Kidney tubule cell (primary cell): ENCODE data around the gene RDH8.

Experiments used
- DNase-seq: peaks from one replicate; pipeline ENCODE4 v3.0.0-alpha.2; 2018; ENCODE audit warnings: low spot score

Gene RDH8, protein sequence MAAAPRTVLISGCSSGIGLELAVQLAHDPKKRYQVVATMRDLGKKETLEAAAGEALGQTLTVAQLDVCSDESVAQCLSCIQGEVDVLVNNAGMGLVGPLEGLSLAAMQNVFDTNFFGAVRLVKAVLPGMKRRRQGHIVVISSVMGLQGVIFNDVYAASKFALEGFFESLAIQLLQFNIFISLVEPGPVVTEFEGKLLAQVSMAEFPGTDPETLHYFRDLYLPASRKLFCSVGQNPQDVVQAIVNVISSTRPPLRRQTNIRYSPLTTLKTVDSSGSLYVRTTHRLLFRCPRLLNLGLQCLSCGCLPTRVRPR

DNA sequence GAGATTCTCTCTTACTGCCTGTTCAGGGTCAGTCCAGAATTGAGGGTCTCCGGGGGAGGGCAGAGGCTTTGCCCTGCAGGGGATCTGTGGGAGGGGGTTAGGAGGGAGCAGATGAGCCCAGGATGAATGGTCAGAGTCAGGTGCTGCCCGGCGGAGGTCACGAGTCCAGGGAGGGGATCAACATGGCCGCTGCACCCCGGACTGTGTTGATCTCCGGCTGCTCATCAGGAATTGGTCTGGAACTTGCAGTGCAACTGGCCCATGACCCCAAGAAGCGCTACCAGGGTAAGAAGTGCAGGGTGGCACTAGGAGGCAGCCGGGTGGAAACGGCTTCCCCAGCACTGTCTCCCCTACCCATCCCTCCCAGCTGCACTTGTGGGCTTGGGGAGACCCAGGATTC lies at the start of gene RDH8:
RDH8 (plus strand) TSS at position 168 of the 400 bp plus-strand sequence; CDS start at position 183, 15 bp downstream.
- no peak for DNase-seq

DNA sequence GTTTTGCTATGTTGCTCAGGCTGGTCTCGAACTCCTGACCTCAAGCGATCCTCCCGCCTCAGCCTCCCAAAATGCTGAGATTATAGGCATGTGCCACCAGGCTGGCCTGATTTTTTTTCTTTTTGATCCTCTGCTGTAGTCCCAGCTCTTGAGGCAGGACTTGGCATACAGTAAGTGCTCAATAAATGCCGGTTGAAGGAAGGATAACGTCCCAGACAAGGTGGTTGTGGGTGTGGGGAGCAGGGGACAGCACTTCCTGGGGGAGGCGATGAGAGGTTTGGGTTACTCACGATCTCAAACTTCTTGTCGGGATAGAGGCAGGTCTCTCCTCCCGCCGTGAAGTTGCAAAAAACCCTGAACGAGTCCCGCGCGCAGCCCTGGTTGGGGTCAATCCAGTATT lies 47.3 kb upstream of the RDH8 start:
- no peak for DNase-seq

DNA sequence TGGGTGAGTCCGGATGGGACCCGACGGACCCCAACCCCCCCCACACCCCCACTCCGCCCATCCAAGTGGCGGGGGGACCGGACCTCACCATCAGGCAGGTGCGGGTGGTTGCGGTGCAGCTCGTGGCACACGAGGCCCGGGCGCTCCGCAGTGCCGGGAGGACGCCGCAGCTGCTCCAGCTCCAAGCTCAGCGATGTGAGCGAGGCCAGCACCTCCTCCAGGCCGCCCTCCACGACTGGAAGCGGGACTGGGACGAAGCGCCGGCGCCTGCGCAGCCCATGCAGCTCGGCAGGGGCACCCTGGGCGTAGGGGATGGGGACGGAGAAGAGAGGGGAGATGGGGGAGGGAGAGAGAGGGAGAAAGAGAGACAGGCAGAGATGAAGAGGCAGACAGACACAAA lies 46.8 kb upstream of the RDH8 start:
- DNase-seq, result no peak

DNA sequence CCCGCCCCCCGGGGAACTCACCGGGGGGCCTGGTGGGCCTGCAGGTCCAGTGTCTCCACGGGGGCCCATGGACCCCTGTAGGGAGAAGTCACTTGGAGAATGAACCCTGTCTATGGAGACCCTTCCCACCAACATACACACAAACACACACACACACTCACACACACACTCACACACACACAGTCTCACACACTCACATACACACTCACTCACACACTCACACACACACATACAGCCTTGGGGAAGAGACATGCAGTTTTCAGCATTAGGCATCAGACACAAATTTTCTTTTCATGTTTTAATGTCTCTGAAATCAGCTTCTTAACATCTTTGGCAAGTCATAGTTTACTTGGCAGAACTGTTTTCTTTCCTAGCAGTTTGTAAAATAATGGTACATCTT lies 46.0 kb upstream of the RDH8 start:
- DNase-seq, result no peak

DNA sequence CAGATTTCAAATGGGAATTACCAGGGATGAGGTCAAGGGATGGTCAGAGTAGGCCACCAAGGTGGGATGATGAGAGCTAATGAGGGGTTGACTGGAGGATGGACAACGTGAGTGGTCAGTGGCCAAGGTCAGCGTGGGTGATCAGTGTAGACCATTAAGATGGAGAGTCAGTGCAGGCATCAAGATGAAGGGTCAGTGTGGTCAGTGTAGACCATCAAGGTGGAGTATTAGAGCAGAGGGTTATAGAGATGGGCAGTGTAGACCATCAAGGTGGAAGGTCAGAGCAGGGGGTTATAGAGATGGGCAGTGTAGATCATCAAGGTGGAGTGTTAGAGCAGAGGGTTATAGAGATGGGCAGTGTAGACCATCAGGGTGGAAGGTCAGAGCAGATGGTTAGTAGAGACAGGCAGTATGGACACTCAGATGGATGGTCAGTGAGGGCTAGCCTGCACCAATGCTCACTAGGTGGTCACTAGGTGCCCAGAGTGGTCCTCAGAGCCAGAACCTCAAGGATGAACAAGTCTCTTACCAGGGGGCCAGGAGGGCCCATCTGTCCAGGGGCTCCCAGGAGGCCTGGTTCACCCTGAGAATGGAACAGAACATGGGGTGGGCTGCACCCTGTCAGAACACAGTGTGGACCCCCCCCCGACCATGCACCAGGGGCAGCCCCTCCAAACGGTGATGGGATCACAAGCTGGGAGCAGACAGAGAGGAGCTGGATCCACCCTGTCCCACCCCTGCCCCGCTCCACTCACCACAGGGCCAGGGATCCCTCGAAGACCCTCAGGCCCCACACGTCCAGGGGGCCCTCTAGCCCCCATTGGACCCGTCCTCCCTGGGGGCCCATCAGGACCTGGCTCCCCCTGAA lies 44.2 kb upstream of the RDH8 start:
- no peak for DNase-seq

DNA sequence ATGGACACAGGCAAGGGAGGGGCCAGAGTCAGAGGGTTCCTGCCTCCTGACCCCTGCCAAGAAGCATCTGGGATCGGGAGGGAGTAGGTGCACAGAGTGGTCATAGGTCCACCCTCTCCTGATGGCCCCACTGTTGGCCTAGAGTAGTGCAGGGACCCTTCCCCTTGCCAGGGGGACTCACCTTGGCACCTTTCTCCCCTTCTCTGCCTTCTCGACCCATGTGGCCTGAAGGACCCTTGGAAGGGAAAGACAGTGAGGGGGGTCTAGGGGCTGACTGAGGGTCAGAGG lies 43.7 kb upstream of the RDH8 start:
- DNase-seq, result no peak

DNA sequence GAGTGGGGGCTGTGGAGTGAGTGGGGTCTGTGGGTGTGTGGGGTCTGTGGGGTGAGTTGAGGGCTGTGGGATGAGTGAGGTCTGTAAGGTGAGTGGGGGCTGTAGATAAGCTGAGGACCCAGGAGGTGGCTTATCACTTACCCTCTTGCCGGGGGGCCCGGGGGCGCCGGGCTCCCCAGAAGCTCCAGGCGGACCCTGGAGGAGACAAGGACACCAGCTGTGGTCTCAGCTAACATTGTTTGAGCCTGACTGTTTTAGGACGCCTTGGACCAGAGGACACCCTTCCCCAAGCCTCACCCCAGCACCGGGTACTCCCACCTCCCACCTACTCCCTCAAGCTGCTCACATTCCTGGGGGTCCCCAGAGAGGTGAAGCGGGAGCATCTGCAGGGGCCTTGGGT lies 42.8 kb upstream of the RDH8 start:
- no peak for DNase-seq

DNA sequence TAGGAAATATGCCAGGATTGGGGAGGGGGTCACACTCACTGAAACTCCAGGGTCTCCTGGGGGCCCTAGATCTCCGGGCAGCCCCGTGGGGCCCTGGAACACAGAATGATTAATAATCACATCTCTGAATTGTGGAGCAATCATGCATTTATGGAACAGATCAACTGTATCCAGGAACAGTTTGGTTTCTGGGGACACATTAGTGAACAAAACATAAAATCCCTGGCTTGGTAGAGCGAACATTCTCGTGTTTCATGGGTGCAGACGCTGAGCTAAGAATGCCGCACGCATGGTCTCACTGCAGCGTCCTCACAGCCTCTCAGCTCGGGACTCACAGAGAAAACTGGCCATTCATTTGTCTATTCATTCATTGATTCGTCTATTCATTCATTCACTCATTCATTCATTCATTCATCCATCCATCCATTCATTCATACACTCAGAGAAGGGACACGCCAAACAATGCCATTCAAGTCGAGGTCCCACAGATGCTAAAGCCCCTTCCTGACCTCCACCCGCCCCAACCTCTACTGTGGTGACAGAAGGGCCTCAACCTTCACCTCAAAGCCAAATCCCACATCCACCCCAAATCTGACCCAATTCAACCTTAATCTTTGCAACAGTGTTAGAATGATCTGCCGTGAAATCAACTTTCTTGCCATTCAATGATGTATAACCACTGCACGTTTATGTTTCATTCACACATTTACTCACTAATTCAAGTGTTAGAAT lies 42.0 kb upstream of the RDH8 start:
- DNase-seq, result no peak

DNA sequence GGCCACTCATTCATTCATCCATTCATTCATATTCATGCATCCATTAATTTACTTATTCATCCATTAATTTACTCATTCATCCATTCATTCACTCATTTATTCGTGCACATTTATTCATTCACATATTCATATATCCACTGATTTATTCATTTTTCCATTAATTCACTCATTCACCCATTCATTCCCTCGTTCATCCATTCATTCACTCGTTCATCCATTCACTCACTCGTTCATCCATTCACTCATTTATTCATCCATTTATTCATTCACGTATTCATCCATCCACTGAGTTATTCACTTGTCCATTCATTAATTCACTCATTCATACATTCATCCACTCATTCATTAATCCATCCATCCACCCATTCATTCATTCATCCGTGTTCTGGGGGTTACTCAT lies 41.2 kb upstream of the RDH8 start:
- DNase-seq, result no peak

DNA sequence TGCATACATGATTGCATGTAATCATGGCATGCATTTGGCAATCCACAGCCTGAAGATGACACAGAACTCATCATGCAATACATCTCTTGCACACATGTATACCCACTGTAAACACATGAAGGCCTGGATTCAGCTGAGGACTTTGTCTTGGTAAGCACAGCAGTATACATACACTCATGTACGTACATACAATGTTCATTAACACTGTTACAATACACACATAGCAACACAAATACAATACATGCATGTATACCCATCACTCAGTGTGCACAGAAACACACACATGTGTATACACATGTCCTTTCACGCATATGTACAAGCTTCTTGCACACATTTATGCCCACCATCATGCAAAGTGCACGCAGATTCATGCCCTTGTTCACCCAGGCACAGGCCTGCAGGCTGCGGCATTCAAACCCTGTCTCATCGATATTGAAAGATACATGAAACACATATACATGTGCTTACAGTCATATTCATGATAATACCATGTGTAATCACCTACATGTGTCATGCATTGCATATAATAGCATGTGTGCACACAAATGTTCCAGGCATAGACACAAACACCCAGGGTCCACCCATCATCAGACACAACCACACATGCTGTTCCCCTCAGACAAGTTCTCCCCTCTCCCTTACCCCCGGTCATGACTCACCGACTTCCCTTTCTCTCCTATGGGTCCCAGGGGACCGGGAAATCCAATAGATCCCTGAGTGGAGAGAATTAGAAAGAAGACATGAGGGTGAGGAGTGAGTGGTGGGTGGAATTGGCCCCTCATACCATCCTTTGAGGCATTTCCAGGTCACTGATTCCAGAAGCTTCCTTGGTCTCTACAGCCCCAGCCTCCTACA lies 31.6 kb upstream of the RDH8 start:
- no peak for DNase-seq

DNA sequence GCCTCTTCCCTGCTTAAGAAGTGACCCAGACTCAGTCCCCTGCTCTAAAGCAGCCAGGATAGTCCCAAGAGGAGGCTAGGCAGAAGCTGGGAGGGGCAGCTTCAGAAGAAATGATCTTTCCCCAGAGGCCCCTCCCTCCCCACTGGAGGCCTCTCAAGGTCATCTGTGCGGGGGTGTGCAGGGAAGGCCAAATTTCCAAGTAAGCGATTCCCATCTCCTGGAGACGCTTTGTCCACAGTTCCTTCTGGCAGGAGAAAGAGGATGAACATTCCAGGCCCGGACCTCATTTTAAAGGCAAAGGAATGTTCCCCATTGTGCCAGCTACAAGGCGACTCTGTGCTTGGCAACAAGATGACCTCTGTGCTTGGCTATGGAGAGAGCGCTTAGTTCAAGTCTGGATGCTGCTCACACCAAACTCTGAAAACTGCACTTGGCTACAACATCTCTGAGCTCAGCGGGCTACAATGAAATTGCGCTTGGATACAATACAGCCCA lies 26.4 kb upstream of the RDH8 start:
- DNase-seq, result no peak

DNA sequence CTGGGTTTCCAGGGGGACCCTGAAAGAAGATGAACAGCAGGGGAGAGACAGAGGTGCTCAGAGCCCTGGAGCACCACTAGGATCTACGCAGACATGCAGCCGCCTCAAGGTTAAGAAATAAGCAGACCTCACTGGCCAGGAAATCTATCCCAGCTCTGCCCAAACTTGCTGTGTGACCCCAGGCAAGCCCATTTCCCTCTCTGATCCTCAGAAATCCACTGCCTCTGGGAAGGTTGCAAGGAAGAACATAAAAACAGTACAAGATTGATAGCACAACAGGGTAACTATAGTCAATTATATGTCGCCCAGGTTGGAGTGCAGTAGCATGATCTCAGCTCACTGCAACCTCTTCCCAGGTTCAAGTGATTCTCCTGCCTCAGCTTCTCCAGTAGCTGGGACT lies 23.8 kb upstream of the RDH8 start:
- DNase-seq, result no peak

DNA sequence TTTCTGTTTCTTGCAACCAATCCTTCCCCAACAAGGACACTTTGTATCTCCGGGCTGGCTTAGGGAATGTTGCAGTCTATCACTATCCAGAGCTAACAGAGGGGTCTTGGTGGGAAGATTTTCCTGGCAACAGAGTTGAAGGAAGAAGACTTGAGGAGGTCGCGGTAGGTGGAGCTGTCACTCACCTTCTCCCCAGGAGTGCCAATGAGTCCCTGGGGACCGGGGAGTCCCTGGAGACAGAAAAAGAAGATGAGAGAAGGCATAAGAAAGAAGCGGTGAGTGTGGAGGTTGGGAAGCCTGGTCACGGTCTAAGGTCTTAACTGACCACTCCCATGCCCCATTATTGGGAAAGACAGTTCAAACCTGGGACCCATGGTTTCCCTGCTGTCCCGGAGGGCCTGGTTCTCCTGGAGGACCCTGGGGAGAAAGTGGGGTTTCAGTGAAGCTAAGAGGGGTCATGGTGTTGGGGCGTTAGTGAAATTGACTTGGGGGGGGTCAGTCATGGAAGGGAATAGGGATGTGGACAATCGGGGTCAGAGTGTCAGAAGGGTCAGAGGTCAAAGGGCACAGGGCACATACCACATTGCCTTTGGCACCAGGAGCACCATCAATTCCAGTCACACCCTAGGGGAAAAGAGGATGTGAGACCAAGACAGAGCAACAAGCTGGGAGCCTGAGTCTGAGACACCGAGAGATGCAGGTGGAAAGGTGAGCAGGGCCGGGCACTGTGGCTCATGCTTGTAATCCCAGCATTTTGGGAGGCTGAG lies 21.7 kb upstream of the RDH8 start:
- no peak for DNase-seq

DNA sequence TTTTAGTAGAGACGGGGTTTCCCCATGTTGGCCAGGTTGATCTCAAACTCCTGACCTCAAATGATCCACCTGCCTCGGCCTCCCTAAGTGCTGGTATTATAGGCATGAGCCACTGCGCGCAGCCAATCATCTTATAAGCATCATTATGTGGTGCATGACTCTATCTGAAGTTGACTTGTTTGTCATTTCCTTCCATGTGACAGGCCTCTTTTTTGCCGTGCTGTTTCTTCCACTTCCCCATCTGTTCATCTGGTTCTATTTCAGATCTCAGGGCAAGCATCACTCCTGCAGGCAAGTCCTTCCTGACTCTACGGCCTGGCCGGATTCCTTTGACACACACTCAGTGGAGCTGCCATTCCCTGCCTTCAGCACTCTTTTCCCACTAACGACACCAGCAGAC lies 18.2 kb upstream of the RDH8 start:
- DNase-seq, result no peak

DNA sequence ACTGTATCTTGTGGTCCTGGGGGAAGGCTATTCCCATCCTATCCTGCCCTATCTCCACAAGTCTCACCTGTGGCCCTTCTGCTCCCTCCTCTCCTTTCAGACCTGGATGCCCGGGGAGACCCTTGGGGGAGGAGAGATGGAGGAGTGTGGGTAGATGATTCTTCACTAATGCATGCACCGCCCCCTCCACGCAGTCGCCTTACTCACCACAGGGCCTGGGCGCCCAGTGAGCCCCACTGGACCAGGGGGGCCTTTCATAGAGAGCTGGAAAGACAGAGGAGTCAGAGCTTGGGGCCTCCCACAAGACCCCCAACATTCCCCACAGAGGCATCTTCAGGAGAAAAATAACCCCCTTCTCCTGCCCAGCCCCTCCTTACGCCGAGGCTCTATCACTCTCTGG lies 17.3 kb upstream of the RDH8 start:
- DNase-seq, result no peak

DNA sequence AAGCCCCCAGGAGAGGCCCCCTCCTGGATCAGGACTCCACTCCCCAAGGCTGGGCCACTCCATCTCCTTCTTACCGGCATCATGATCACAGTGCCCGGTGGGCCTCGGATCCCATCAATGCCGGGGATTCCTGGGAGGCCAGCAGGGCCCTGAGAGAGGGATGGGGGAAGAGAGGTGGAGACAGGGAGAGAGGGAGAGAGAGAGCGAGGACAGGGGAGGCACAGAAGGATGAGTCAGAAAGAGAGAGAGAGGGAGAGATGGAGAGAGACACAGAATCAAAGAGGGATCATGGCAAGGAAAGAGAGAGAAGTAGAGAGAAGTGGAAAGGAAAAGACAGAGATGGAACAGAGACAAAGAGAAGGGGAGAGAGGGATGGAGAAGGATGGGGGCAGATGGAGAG lies 16.7 kb upstream of the RDH8 start:
- DNase-seq, result no peak

DNA sequence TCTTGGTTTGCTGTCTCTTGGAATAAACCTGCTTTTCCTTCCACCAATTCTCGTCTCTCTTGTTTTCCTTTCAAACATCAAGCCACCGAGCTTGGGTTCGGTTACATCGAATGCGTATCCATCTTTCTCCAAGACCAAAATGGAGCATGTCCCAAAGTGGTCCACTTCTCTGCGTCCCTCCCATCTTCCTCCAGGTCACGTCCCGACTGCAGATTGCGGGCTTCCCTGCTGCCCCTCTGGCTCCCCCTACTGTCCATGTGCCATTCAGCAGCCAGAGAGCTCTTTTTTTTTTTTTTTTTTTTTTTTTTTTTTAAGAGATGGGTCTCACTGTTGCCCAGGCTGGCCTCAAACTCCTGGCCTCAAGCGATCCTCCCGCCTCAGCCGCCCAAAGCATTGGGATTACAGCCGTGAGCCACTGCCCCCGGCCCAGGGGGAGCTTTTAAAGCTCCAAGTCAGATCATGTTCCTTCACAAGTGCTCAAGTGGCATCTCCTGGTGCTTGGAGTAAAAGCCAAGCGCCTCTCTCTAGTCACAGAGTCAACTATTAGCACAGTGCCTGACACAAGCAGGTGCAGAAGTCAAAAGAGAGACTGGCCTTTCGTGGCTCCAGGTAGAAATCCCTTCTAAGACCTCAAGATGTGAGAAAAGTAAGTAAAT lies 13.0 kb upstream of the RDH8 start:
- DNase-seq, result peak; percentile 63

DNA sequence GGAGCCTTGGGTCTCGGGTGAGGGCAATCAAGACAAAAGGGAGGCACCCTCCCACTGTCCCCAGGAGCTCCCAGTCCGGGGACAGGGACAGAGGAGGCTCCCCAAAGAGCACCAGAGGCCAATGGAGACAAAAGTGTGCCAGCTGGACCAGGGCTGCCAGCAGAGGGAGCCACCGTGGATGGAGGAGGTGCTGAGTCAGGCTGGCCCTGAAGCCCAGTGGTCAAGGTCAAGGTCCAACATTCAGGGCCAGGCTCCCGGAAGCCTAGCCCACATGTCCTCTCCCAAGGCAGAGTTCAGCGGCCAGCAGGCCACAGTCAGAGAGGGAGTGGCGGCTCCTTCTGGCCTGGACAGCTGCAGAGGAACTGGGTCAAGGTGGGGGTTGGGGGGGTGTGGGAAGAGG lies 11.4 kb upstream of the RDH8 start:
- peak; percentile 25 for DNase-seq

DNA sequence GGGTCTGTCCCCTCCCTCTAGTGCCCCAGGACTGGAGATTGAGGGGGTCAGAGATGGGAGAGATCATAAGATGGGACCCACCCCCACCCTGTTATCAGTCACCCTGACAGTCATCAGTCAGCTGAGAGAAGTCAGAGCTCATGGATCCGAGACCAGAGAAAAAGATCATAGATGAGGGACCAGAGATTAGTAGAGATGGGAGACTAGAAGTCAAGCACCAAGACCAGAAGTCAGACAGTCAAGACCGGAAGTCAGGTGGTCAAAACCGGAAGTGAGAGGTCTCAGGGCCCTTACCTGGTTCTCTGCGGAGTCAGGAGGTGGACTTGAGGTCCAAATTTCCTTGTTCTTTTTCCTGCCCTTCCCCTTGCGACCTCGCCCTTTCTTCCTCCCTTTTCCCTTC lies 10.0 kb upstream of the RDH8 start:
- no peak for DNase-seq

DNA sequence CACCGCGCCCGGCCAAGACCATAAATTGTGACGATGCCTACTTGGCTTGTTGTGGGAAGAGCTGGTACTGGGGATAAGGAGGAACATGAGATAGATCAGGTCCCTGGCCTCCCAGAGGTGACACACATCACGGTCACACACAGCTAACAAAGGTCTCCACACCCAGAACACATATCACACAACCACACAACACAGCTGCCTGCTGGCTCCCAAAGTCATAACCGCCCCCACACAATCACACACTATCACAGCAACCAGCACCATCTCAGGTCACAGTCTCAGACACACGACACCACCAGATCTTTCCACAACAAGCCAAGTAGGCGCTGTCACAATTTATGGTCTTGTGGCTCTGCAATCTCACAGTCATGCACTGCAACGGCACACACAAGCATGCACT lies 8.7 kb upstream of the RDH8 start:
- no peak for DNase-seq
